M059J (cell line): ENCODE results near the gene ERMN. TPM values are rescaled to one million over a fixed set of nuclear protein-coding genes. Genes with fewer than 3 reads are reported as not detected.

Source experiments
- DNase-seq: peaks from one replicate; pipeline ENCODE4 v3.0.0-alpha.2; 2012; ENCODE audit warnings: low read depth
- total RNA-seq: library from RNA; depleted of rRNA; stranded (reverse); fragments of >200 nt; shearing (Covaris generic); gene quantifications from 2 replicates; pipeline ENCODE4 v1.2.3, GENCODE V29; 2014

ERMN gene
- total RNA-seq, 1 experiment from 2014 or later, result 0.17 TPM

GRCh38 chr2:157333304-157334047 lies 7.9 kb upstream of the ERMN start:
- no peak for DNase-seq

- DNase-seq, result no peak
These were observed 3.9 kb upstream of the ERMN start for GRCh38 chr2:157329524-157329923.

DNA sequence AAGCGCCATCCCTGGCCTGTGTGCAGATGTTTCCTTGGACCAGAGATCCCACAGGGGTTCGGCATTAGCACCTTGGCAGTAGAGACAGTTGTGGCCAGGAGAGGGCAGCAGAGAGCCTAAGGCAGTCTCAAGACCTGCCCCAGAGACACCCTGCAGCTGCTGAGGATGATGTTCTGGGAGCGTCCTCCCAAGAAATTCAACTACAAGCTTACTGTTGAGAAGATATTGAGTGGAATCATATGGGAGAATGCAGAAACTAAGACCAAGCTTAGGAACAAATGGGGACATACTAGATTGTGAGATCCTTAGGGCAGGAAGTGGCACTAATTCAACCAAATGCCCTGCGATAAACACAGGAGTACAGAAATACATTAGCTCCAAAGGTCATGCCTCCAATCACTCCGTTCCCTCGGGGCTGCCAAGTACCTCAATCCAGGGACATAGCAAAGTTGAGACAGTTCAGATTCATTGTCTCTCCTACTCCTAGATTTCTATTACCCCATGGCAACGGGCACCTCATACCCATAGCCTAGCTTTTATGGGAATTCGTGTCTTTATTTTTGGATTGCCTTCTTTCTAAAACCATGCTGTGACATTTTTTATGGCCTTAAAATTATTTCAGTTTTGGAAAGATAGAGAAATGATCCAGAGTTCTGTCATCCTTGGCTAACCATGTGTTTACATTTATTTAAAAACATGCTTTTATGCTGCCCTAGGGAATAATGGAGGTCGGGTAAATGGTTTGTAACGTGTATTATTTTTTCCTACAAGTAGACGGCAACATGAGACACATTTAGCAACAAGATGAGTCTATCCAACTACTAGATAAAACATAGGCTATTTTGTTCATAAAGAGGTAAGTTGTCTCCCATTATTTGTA lies 2.2 kb upstream of the ERMN start:
- peak; percentile 64 for DNase-seq

DNA sequence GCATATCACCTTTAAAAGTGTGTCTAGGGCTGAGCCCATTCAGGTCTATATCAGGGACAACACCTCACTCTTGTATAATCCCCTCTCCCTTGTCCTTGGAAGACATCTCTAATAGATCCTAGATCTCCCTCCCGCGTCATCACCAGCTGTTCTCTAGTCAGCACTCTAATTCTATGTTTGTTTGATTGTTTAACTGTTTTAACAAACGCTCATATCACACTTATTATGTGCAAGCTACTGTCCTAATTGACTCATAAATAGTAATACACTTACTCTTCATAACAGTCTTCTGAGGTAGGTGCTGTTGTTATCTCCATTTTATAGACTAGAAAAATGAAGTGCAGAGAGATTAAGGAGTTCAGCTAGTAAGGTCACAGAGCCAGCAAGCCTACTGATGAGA lies 1.6 kb upstream of the ERMN start:
- DNase-seq, result no peak

GRCh38 chr2:157326698-157327097 lies 1.1 kb upstream of the ERMN start:
- no peak for DNase-seq

GRCh38 chr2:157324331-157324843 lies 1.2 kb downstream of the ERMN start:
- no peak for DNase-seq

DNA sequence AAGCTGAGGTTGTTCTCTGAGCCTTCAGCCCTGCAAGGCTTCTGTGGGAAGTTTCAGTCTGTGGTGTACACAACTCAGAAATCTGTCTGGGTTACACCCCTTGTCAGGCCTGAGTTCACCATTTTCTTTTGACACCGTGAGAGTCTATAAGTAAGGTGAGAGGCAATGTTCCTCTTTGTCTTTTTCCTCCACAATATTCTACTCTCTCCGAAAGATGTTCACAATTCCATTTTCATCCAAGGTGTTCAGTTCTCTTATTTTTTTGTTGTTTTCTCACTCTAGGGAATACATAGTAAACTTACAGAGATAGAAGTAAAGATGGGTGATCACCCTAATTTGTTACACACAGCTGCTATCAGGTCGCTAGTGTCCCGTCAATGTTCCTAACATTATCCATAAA lies 3.2 kb downstream of the ERMN start:
- no peak for DNase-seq

GRCh38 chr2:157321466-157321865 lies 4.2 kb downstream of the ERMN start:
- no peak for DNase-seq

- DNase-seq, result no peak
These were observed 5.2 kb downstream of the ERMN start for GRCh38 chr2:157320409-157320808.

DNA sequence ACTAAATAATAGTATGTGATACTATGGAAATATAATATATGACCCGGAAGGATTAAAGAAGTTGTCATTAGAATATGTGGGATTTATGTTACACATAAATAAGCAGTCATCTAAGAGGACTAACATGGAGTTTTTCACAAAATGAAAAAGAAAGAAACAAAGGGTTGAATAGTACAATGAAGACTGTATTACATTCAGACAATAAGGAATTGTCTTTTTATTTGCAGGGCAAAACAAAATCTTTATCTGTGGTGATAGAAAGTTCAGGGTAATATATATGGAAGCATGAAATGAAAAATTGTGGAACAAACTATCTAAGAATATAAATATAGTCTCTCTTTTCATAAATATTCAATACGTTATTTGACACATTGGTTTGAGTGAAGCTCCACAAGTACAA lies 5.8 kb downstream of the ERMN start:
- no peak for DNase-seq

DNA sequence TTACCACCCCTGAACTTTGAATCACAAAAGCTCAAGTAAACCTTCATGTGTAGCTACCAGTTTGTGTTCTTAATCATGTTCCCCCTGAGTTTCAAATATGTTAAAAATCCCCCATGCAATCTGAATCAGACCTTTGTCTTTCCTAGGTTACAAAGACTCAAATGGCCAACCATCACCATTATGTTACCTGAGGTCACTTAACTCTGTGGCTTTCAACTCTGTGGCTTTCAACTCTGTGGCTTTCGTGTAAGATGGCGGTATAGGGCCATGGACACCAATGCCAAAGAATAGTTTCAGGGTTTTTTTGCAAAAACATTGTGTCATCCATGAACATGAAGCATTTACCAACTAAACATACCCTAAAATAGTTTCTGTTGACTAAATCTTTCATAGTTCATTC lies 6.7 kb downstream of the ERMN start:
- no peak for DNase-seq

- no peak for DNase-seq
These were observed 9.7 kb downstream of the ERMN start for GRCh38 chr2:157315901-157316300.

GRCh38 chr2:157312866-157313486 lies 12.6 kb downstream of the ERMN start:
- no peak for DNase-seq

DNA sequence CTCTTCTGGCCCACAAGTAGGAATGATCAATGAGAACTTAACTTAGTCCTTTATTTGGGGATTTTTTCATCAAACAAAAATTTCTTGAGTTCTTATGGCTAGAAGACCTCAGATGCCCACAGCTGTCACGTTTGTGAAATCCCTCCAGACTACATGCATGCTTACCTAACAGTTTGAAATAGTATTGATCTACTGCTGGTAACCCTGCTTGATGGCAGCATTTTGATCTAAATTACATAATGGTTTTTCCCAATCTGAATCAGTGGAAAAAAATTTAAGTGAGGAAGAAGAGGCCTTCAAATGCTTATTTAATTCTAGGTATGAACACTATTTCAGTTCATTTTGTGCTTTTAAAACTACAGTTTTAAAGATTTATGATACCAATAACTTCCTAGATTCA lies 13.9 kb downstream of the ERMN start:
- no peak for DNase-seq

DNA sequence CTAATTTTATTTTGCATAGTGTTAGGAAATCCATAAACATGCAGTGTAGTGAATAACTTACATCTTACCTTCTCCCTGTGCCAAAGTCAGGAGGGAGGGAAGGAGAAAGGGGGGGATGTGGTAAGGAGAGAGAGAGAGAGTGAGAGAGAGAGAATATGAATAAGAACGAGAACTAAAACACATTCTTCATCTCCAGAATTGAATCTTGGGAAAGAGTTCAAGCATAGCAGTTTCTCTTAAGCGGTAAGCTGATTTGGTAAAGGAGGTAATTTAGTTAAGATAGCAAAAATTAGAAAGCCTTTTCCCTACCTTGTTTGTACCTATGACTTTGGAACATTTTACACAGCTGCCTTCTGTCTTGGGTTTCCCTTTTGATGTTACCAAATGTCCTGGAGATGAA lies 15.7 kb downstream of the ERMN start:
- no peak for DNase-seq

GRCh38 chr2:157307021-157307420 lies 18.6 kb downstream of the ERMN start:
- peak; percentile 53 for DNase-seq

- no peak for DNase-seq
These were observed 19.9 kb downstream of the ERMN start for GRCh38 chr2:157305723-157306110.

DNA sequence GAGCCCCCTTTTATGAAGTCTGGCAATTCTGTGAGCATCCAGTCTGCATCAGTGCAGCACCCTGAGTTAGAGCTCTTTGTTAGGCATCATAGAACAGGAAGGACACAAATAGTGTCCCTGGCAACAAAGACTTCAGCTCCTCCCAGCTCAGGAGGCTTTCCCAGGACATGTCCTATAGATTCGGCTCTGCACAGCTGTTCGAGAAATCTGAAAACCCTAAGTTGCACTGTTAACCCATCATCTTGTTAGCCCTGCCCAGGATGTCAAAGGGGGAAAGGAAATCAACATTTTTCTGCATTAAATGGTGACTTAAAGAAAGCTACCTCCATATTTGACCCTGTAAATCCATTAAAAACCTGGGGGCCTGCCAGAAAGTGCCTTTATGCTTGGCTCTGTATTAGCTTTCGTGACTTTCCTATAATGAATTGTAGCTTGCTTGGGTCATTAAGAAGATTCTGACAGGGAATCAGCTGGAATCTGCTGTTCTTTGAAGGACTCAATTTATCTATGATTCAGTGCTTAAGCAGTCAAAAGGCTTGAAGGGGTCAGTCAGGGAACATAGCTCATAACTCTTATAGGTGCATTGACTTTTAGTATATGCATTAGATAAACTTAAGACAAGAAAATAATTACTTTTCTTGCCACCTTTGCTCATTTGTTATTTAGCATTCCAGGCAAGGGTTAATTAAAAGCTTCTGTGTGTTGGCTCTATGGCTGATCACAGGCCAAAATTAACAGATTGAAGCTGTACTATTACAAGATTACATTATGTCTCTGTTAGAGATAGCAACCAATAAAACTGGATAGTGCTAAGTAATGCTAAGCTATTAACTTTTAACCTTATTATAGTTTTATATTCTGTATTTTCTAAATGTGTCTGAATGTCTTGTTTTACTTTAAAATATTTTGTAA lies 20.6 kb downstream of the ERMN start:
- DNase-seq, result peak; percentile 80

- DNase-seq, result no peak
These were observed 22.0 kb downstream of the ERMN start for GRCh38 chr2:157303612-157304011.

DNA sequence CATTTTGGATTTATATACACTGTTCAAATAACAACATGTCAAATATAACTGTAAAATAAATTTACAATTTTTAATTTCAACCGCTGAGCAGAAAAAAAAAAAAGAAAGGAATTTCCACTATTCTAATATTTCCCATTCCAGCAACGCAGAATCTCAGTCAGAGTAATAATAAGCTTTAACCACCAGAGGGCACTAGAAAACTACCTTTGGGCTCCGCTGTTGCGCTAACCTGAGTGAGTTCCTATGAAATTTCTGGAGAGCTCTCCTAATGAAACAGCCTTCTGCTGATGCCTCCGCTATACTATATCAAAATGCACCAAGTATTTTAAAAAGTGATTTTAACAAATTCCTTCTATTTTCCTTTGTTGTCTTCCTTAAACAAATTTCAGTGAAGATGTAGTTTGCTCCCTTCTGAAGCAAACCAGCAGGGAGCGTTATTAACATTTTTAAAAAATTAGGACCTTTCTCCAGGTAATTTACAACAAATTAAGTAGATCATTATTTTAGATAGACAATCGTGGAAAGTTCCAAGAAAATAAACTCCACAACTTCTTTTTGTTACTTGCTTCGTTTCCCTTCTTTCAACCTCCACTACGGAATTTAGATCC lies 23.0 kb downstream of the ERMN start:
- peak; percentile 42 for DNase-seq

DNA sequence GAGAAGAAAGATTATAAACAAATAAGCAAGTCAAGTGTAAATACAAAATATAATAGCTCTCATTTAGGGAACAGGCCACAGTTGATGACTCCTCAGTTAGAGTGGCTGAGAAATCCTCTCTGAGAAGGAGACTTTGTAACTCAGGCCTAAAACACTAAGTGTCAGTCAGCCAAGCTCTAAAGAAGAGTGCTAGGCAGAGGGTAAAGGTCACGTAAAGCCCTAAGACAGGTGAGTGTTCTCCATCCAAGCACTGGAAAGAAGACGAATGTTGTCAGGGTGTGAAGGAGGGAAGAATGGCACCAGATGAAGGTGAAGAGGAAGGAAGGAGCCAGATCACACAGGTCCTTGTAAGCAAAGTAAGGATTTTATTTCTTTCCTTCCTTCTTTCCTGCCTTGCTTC lies 24.3 kb downstream of the ERMN start:
- DNase-seq, result no peak
